ENCODE results near the gene FBXW12.

FBXW12 gene

GRCh38 chr3:48409291-48410201, 37.5 kb downstream of the FBXW12 start:
- FAIRE-seq = no peak

GRCh38 chr3:48410205-48411040, 38.4 kb downstream of the FBXW12 start:
- FAIRE-seq = no peak

- no peak for FAIRE-seq
Measured at GRCh38 chr3:48411041-48411588, 39.1 kb downstream of the FBXW12 start.

- FAIRE-seq = no peak
Measured at GRCh38 chr3:48411606-48412374, 39.8 kb downstream of the FBXW12 start.

GRCh38 chr3:48412375-48413001, 40.5 kb downstream of the FBXW12 start:
- no peak for FAIRE-seq

GRCh38 chr3:48413086-48413485, 41.1 kb downstream of the FBXW12 start:
- FAIRE-seq = no peak

GRCh38 chr3:48413611-48414010, 41.6 kb downstream of the FBXW12 start:
- no peak for FAIRE-seq

- no peak for FAIRE-seq
Measured at GRCh38 chr3:48414376-48415250, 42.6 kb downstream of the FBXW12 start.

- FAIRE-seq = no peak
Measured at GRCh38 chr3:48415251-48415953, 43.4 kb downstream of the FBXW12 start.

GRCh38 chr3:48416091-48416505, 44.1 kb downstream of the FBXW12 start:
- FAIRE-seq = no peak

GRCh38 chr3:48416546-48416945, 44.5 kb downstream of the FBXW12 start:
- no peak for FAIRE-seq

- FAIRE-seq = no peak
Measured at GRCh38 chr3:48417529-48418108, 45.6 kb downstream of the FBXW12 start.

GRCh38 chr3:48418140-48418539, 46.1 kb downstream of the FBXW12 start:
- FAIRE-seq = no peak

GRCh38 chr3:48418651-48419050, 46.6 kb downstream of the FBXW12 start:
- FAIRE-seq = no peak

GRCh38 chr3:48419149-48419548, 47.1 kb downstream of the FBXW12 start:
- FAIRE-seq = no peak

- no peak for FAIRE-seq
Measured at GRCh38 chr3:48419597-48419996, 47.6 kb downstream of the FBXW12 start.

- FAIRE-seq = no peak
Measured at GRCh38 chr3:48420561-48420960, 48.5 kb downstream of the FBXW12 start.

GRCh38 chr3:48422272-48422671, 50.3 kb downstream of the FBXW12 start:
- FAIRE-seq = no peak

- FAIRE-seq = no peak
Measured at GRCh38 chr3:48422681-48423080, 50.7 kb downstream of the FBXW12 start.

GRCh38 chr3:48423241-48423882, 51.3 kb downstream of the FBXW12 start:
- FAIRE-seq = no peak

Measured in TTC549 (cell line).